Prostate gland (tissue), 2 donors: ENCODE results near the gene MLANA. TPM values are rescaled to one million over a fixed set of nuclear protein-coding genes. Genes with fewer than 3 reads are reported as not detected.

Experiments
- DNase-seq: peaks from one replicate; pipeline ENCODE4 v3.0.0-alpha.2; 2019; ENCODE audit warnings: low spot score
- H3K27ac ChIP-seq, 2 donors: fragments of 200-600 bp; sonication (generic); 2 replicates each; pipeline ENCODE4 v1.5.1; 2017 to 2019
- H3K27me3 ChIP-seq: fragments of 200-600 bp; sonication (generic); replicated peaks from 2 replicates; pipeline ENCODE4 v1.5.1; 2019; ENCODE audit not compliant: insufficient read depth
- H3K36me3 ChIP-seq, 2 donors: fragments of 200-600 bp; sonication (generic); 1 replicate in 1 of 2; 2 replicates in 1 of 2; pipeline versions ENCODE4 v1.5.1 to v1.8.1; 2017 to 2019
- H3K4me1 ChIP-seq: fragments of 200-600 bp; sonication (generic); replicated peaks from 2 replicates; pipeline ENCODE4 v1.5.1; 2019
- H3K4me3 ChIP-seq, 2 donors: fragments of 200-600 bp; sonication (generic); 2 replicates each; pipeline ENCODE4 v1.5.1; 2017 to 2019
- H3K9me3 ChIP-seq: fragments of 200-600 bp; sonication (generic); 2 replicates; pipeline ENCODE4 v1.5.1; 2017
- CTCF ChIP-seq, 4 experiments: fragments of 200-600 bp in 2 of 4; fragments of 450-650 bp in 2 of 4; sonication (generic) in 2 of 4; IDR thresholded peaks; 1 replicate in 3 of 4; 2 replicates in 1 of 4; pipeline ENCODE4 v1.5.1; 2016 to 2019; ENCODE audit warnings: antibody characterized with exemption in 4 of 4, mild to moderate bottlenecking in 2 of 4, moderate library complexity in 2 of 4
- POLR2A ChIP-seq: fragments of 450-650 bp; IDR thresholded peaks from one replicate; pipeline ENCODE4 v1.6.1; 2016; ENCODE audit warnings: antibody characterized with exemption, mild to moderate bottlenecking
- POLR2AphosphoS5 ChIP-seq: sonication (generic); formaldehyde crosslinking; IDR thresholded peaks from one replicate; pipeline ENCODE4 v1.6.1; 2017; ENCODE audit warnings: antibody characterized with exemption
- WGBS: methylation state at CpG from one replicate; pipeline ENCODE4 v1.1.5; 2018; 5-methylcytosine and 5-hydroxymethylcytosine counted together
- intact Hi-C: fragments of 100-400 bp; cut with DNase I; formaldehyde crosslinking; loops from one replicate; pipeline ENCODE4 v1.14.2; 2022
- total RNA-seq, 2 donors: library from RNA; depleted of rRNA; stranded (reverse); fragments of >200 nt; gene quantifications; one replicate each; pipeline ENCODE4 v1.1.0, GENCODE V29; 2016

MLANA gene
- total RNA-seq, 2 donors from 2014 or later = not detected

GRCh38 chr9:5845157-5845531, 45.5 kb upstream of the MLANA start:
- no peaks in the 10 kb centered on the region for H3K27me3 ChIP-seq
- no peaks in the 10 kb centered on the region for H3K36me3 ChIP-seq
- no peak for TF ChIP-seq POLR2AphosphoS5
- TF ChIP-seq CTCF (IDR thresholded peaks at IDR 0.05) = no peak
- no peak for TF ChIP-seq POLR2A
- no peaks in the 10 kb centered on the region for H3K4me1 ChIP-seq
- intact Hi-C loops = no loop called here
- H3K27ac ChIP-seq = no peak overlapping the region
- H3K4me3 ChIP-seq = no peak overlapping the region
- H3K9me3 ChIP-seq = no peaks in the 10 kb centered on the region
- 96% methylated on average over 1 of the region's 1 CpG for WGBS
- no peak for DNase-seq

- H3K27ac ChIP-seq = no peak overlapping the region
Observed at GRCh38 chr9:5846096-5846495, 44.6 kb upstream of the MLANA start.

GRCh38 chr9:5846501-5846921, 44.2 kb upstream of the MLANA start:
- Histone ChIP-seq H3K27me3 (no peaks in the 10 kb centered on the region), H3K27ac (no peak overlapping the region), H3K4me1 (no peaks in the 10 kb centered on the region), H3K4me3 (no peak overlapping the region), H3K9me3 (no peaks in the 10 kb centered on the region), H3K36me3 (no peaks in the 10 kb centered on the region)
- WGBS = 50% methylated on average over 4 of the region's 4 CpGs
- DNase-seq = no peak
- TF ChIP-seq POLR2AphosphoS5 = peak; percentile 60
- TF ChIP-seq CTCF (IDR thresholded peaks at IDR 0.05) = no peak
- TF ChIP-seq POLR2A = no peak
- intact Hi-C loops = no loop called here

More at GRCh38 chr9:5846096-5846495, 44.6 kb upstream of the MLANA start:
- Histone ChIP-seq H3K9me3 (no peaks in the 10 kb centered on the region), H3K4me3 (no peak overlapping the region), H3K27me3 (no peaks in the 10 kb centered on the region), H3K36me3 (no peaks in the 10 kb centered on the region), H3K4me1 (no peaks in the 10 kb centered on the region)
- intact Hi-C loops = no loop called here
- DNase-seq = no peak
- TF ChIP-seq POLR2AphosphoS5 (no peak), CTCF (IDR thresholded peaks at IDR 0.05) (no peak), POLR2A (no peak)
- 94% methylated on average over 1 of the region's 1 CpG for WGBS

- H3K27me3 ChIP-seq = no peaks in the 10 kb centered on the region
- intact Hi-C loops = no loop called here
- no peak overlapping the region for H3K27ac ChIP-seq
- H3K36me3 ChIP-seq = no peaks in the 10 kb centered on the region
- H3K4me3 ChIP-seq = no peak overlapping the region
- 74% methylated on average over 3 of the region's 3 CpGs for WGBS
- no peak for DNase-seq
- no peaks in the 10 kb centered on the region for H3K9me3 ChIP-seq
- TF ChIP-seq POLR2A (no peak), POLR2AphosphoS5 (no peak), CTCF (IDR thresholded peaks at IDR 0.05) (no peak)
- no peaks in the 10 kb centered on the region for H3K4me1 ChIP-seq
Observed at GRCh38 chr9:5848372-5848882, 42.3 kb upstream of the MLANA start.

DNA sequence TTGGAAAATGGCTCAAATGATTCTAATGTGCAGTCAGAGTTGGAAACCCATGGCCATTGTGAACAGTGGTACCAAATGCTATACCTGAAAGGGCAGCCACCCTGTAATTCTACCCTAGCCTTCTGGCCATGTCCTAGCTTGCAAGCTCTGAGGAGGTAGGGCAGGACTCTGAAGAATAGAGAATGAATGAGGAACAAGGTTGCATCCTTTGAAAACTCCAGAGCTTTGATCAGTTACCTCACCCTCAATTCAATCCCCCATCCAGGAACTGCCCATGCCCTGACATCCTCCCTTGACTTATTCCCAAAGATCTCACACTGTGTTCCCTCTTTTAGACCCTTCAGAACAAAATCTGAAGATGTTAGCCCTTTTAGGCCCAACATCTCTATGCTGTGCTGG, 40.0 kb upstream of the MLANA start:
- TF ChIP-seq CTCF (IDR thresholded peaks at IDR 0.05) (no peak), POLR2A (no peak), POLR2AphosphoS5 (no peak)
- no peak overlapping the region for H3K4me3 ChIP-seq
- intact Hi-C loops = no loop called here
- H3K27me3 ChIP-seq = no peaks in the 10 kb centered on the region
- DNase-seq = no peak
- no peaks in the 10 kb centered on the region for H3K4me1 ChIP-seq
- no peaks in the 10 kb centered on the region for H3K36me3 ChIP-seq
- no peaks in the 10 kb centered on the region for H3K9me3 ChIP-seq
- no peak overlapping the region for H3K27ac ChIP-seq
